GM19455 (cell line): ENCODE data around the gene TBC1D30.
"Not testable (repeated sequence)": the region's sequence is repeated elsewhere in the genome, so short reads cannot be mapped to it uniquely, and the experiment has no call there.

Experiments used
- ATAC-seq: cut with Tn5 transposase; IDR thresholded peaks from one replicate; pipeline ENCODE4 v1.9.1; 2021; ENCODE audit not compliant: unreplicated experiment

Gene TBC1D30, protein sequence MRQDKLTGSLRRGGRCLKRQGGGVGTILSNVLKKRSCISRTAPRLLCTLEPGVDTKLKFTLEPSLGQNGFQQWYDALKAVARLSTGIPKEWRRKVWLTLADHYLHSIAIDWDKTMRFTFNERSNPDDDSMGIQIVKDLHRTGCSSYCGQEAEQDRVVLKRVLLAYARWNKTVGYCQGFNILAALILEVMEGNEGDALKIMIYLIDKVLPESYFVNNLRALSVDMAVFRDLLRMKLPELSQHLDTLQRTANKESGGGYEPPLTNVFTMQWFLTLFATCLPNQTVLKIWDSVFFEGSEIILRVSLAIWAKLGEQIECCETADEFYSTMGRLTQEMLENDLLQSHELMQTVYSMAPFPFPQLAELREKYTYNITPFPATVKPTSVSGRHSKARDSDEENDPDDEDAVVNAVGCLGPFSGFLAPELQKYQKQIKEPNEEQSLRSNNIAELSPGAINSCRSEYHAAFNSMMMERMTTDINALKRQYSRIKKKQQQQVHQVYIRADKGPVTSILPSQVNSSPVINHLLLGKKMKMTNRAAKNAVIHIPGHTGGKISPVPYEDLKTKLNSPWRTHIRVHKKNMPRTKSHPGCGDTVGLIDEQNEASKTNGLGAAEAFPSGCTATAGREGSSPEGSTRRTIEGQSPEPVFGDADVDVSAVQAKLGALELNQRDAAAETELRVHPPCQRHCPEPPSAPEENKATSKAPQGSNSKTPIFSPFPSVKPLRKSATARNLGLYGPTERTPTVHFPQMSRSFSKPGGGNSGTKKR

GRCh38 chr12:64824500-64825142, at the start of gene TBC1D30:
Gene TBC1D30 (plus strand): TSS chr12:64824647. CDS start chr12:64824880, 233 bp downstream.
- peak; percentile 77 for ATAC-seq

DNA sequence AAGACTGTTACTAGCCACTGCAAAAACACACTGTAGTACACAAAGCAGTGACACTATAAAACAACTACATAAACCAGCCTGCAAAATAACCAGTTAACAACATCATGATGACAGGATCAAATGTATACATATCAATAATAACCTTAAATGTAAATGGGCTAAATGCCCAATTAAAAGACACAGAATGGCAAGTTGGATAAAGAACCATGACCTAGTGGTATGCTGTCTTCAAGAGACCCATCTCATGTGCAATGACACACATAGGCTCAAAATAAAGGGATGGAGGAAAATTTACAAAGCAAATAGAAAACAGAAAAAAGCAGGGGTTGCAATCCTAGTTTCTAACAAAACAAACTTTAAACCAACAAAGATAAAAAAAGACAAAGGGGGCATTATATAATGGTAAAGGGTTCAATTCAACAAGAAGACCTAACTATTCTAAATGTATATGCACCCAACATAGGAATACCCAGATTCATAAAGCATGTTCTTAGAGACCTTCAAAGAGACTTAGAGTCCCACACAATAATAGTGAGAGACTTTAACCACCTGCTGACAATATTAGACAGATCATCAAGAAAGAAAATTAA, 49.2 kb upstream of the TBC1D30 start:
- not testable (repeated sequence) for ATAC-seq

GRCh38 chr12:64779354-64779974, 45.0 kb upstream of the TBC1D30 start:
- no peak for ATAC-seq

DNA sequence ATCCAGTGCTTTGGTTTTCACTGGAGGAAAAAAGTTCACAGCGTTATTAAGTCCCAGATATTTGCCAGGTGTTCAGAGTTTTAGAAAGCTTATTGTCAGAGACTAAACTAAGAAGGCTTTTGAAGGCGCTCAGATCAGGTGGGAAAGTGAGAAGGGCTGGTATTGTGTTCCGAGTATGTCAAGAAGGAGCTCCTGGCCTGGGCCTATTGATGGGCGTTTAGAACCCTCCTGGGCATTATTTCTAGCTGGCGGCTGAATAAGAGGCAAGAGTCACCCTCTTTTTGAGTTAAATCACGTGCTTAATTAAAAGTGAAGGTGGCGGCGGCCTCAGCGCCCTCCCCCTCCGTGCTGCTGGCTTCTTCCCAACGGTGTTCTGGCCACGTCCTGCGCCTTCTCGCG, 44.3 kb upstream of the TBC1D30 start:
- no peak for ATAC-seq

DNA sequence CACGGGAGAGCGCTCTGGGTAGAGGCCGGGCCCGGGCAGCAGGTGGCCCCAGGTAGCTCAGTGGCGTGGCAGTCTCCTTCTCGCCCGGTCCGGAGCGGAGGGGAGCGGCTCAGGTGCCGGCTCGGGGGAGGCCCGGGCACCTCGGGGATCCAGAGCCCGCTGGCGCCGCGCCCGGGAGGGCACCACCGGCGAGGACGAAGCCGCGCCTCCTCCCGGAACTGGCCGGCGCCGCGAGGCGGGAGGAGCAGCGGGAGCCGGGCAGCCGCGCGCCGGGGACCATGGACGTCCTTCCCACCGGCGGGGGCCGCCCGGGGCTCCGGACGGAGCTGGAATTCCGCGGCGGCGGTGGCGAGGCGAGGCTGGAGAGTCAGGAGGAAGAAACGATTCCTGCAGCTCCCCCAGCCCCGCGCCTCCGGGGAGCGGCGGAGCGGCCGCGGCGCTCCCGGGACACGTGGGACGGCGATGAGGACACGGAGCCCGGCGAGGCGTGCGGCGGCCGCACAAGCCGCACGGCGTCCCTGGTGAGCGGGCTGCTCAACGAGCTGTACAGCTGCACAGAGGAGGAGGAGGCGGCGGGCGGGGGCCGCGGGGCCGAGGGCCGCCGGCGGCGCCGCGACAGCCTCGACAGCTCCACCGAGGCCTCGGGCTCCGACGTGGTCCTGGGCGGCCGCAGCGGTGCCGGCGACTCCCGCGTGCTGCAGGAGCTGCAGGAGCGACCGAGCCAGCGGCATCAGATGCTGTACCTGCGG, 43.7 kb upstream of the TBC1D30 start:
- peak; percentile 59 for ATAC-seq

DNA sequence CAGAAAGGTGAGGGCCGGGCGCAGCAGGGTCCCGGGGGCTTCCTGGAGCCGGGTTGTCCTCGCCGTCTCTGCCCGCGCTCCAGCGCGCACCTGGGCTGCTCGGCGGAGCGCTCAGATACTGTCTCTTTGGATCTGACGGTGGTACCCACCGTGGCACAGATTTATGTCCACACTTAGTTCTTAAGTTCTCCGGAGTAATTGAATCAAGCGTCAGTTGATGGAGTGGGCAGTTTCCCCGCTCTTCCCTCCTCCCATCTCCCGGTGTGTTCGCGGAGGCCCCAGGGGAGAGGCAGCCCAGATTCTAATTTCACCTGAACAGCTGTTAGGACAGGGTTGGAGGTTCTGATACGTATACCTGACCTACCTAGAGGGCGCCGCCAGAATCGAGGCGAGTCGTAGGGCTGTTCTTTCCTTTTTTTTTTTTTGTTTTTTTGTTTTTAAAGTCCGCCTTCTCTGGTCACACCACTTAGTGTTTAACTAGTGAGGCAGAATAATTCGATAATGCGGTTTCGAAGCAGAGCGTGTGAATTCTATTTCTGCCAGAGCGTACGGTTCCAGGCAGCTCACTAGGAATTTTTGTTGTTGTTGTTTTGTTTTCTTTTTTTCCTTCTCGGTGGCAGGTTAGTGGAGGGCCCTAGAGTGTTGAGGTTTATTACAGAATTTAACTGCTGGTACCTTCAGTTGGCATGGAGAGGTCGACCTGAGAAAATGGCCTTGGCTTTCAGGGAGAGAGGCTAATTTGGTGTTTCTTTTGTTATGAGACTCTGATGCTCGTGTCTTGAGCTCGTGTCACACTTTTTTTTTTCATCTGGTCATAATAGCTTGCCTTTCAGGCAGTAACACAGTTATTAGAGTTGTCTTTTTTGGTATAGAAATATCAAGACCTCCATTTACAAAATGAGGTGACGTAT, 42.9 kb upstream of the TBC1D30 start:
- peak; percentile 29 for ATAC-seq

GRCh38 chr12:64782191-64782876, 42.1 kb upstream of the TBC1D30 start:
- no peak for ATAC-seq

DNA sequence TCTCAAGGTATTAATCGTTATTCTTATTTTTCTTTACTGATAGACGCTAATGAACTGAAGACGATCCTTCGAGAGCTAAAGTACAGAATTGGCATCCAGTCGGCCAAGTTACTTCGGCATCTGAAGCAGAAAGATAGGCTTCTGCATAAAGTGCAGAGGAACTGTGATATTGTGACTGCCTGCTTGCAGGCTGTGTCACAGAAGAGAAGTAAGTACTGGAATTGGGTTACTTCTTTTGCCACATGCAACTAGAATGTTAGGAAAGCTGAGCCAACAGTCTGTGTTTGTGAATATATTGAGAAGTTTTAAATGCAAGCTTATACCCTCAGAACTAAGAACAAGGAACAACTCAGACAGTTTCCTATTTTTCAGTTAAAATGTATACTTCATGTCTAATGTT, 38.6 kb upstream of the TBC1D30 start:
- no peak for ATAC-seq

DNA sequence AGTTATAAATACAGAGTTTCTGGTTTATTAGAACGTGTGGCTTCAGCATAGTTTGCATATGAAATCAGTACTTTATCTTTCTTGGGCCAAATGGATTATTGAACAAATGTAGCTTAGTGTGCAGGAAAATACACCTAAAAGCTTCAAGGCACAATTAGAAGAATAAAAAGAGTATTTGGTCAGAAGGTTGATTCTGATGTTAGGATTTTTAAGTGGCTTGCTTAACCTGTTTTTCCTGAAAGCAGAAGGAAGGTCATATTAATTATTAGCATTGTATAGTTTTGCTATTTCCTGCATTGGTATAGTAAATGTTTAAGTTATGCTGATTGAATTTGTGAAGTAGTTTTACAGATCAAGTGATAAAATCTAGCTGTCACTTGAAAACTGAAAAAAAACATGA, 34.3 kb upstream of the TBC1D30 start:
- ATAC-seq = no peak

DNA sequence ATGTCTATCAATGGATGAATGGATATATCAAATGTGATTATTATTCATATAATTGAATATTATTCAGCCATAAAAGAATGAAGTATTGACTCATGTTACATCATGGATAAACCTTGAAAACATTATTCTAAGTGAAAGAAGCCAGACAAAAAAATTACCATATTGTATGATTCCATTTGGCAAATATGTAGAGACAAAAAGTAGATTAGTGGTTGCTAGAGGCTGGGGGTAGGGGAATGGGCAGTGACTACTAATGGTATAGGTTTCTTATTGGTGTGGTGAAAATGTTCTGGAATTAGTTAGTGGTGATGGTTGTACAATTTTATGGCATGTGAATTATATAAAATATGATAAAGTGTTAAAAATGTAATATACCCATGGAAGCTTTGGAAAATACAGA, 33.4 kb upstream of the TBC1D30 start:
- no peak for ATAC-seq

DNA sequence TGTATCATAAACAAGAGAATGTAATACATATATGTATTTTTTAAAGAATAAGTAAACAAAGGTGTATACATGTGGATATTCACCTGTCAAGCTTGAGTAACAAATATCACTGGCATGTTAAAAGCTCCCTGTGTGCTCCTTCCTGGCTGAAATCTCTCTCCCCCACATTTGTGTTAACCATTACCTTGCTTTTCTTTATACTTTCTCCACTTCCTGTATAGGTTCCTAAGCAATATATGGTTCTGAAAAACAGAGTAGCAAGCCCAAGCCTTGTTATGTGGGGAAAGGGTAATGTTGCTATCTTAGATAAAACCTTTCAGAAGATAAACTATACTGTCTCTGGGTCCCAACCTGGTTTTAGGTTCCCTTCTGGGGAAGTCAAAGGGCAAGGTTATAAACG, 32.3 kb upstream of the TBC1D30 start:
- ATAC-seq = no peak

GRCh38 chr12:64793610-64794009, 30.8 kb upstream of the TBC1D30 start:
- no peak for ATAC-seq

- no peak for ATAC-seq
Measured at GRCh38 chr12:64794305-64794704, 30.1 kb upstream of the TBC1D30 start.

- ATAC-seq = no peak
Measured at GRCh38 chr12:64796205-64796845, 28.1 kb upstream of the TBC1D30 start.

DNA sequence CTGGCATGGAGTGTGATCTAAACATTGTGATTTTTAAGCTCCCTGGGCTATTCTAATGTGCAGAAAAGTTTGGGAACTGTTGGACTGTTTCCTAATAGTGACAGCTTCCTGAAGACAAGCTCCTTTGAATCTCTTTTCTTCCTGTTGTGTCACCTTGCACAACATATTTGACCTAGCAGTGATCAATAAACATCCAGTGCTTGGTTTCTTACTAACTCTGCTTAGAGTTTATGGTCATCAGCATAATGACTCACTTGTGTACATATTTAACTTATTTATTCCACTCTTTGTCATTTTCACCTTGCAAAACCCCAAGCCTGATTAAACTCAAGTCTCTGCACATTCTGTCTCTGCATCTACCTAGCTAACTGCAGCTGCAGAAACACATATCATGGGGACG, 27.3 kb upstream of the TBC1D30 start:
- ATAC-seq = no peak

DNA sequence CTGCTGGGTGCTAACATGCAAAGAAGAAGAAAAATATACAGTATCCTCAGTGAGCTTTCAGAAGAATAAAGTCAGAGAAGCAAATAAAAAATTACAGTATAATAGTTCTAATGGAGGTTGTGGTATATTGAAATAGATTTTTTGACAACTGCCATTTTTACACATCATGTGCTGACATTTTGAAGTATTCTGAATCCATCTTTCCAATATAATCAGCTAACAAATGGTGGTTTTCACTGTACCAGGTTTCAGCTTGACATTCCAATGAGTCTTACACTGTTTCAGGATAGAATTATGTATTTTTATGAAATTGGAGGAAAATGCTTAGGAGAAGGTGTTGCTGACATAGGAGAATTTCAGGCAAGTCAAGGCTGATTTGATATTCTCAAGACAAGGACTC, 26.3 kb upstream of the TBC1D30 start:
- ATAC-seq = no peak

- ATAC-seq = no peak
Measured at GRCh38 chr12:64800640-64801039, 23.8 kb upstream of the TBC1D30 start.

GRCh38 chr12:64801381-64801780, 23.1 kb upstream of the TBC1D30 start:
- ATAC-seq = no peak
